IMR-90 (cell line): ENCODE results near the gene ZBED1. TPM values are rescaled to one million over a fixed set of nuclear protein-coding genes. Genes with fewer than 3 reads are reported as not detected.

Source experiments
- ATAC-seq: fragments of 200-7000 bp; cut with Tn5 transposase; 2 replicates; pipeline ENCODE4 v1.9.1; 2020; ENCODE audit warnings: low read depth, mild to moderate bottlenecking, moderate library complexity
- BruUV-seq: library from RNA; stranded (reverse); fragments of 400-500 nt; replicated peaks from 2 replicates; lab custom pipeline; 2021; lab: Mats Ljungman, UMichigan
- CTCF ChIA-PET: fragments of 300-600 bp; formaldehyde crosslinking; extraction: SDS; loops from one replicate; lab custom pipeline; 2021; ENCODE audit warnings: antibody characterized with exemption; lab: Yijun Ruan, JAX
- POLR2A ChIA-PET: fragments of 300-600 bp; sonication (Branson Sonifier 250); formaldehyde crosslinking; loops from one replicate; lab custom pipeline; 2022; ENCODE audit warnings: antibody characterized with exemption; ENCODE audit not compliant: unreplicated experiment; lab: Charles Lee
- DNase-seq: peaks from one replicate; pipeline ENCODE4 v3.0.0; 2013
- H2AFZ ChIP-seq: replicated peaks from 2 replicates; pipeline ENCODE3; 2013; ENCODE audit warnings: low read length, mild to moderate bottlenecking; ENCODE audit not compliant: poor library complexity
- H2AK5ac ChIP-seq: 2 replicates; pipeline ENCODE4 v1.6.1; 2013; ENCODE audit warnings: low read depth, low read length, inconsistent platforms
- H2AK9ac ChIP-seq: replicated peaks from 2 replicates; pipeline ENCODE3; 2013; ENCODE audit warnings: mild to moderate bottlenecking, low read depth, low read length, moderate library complexity; ENCODE audit not compliant: poor library complexity
- H2BK120ac ChIP-seq: 2 replicates; pipeline ENCODE4 v1.6.1; 2013; ENCODE audit warnings: low read depth, low read length, inconsistent platforms
- H2BK15ac ChIP-seq: 3 replicates; pipeline ENCODE4 v1.6.1; 2013; ENCODE audit warnings: low read depth, low read length, inconsistent platforms
- H2BK20ac ChIP-seq: 2 replicates; pipeline ENCODE4 v1.6.1; 2013; ENCODE audit warnings: low read depth, mild to moderate bottlenecking, inconsistent platforms, low read length, moderate library complexity
- H2BK5ac ChIP-seq: 2 replicates; pipeline ENCODE4 v1.6.1; 2013; ENCODE audit warnings: mild to moderate bottlenecking, low read depth, low read length, inconsistent platforms; ENCODE audit not compliant: poor library complexity, severe bottlenecking
- H3K14ac ChIP-seq: replicated peaks from 2 replicates; pipeline ENCODE4 v1.6.1; 2013; ENCODE audit warnings: low read depth, low read length, inconsistent platforms
- H3K18ac ChIP-seq: 2 replicates; pipeline ENCODE4 v1.6.1; 2013; ENCODE audit warnings: low read depth, low read length, control low read depth
- H3K23ac ChIP-seq: 2 replicates; pipeline ENCODE4 v1.6.1; 2013; ENCODE audit warnings: low read depth, low read length, inconsistent platforms
- H3K27ac ChIP-seq: 2 replicates; pipeline ENCODE4 v1.5.1; 2013; ENCODE audit warnings: mild to moderate bottlenecking, control low read depth, low read length; ENCODE audit not compliant: insufficient read depth
- H3K27me3 ChIP-seq: 2 replicates; pipeline ENCODE4 v1.6.1; 2013; ENCODE audit warnings: low read length; ENCODE audit not compliant: control insufficient read depth, insufficient read depth
- H3K36me3 ChIP-seq: 2 replicates; pipeline ENCODE4 v1.6.1; 2013; ENCODE audit warnings: low read length, mixed read lengths; ENCODE audit not compliant: control insufficient read depth, insufficient read depth
- H3K4ac ChIP-seq: 2 replicates; pipeline ENCODE4 v1.6.1; 2013; ENCODE audit warnings: low read depth, low read length, inconsistent platforms
- H3K4me1 ChIP-seq: 2 replicates; pipeline ENCODE4 v1.6.1; 2013; ENCODE audit warnings: low read length, mixed read lengths; ENCODE audit not compliant: control insufficient read depth, insufficient read depth
- H3K4me2 ChIP-seq: 2 replicates; pipeline ENCODE4 v1.6.1; 2013; ENCODE audit warnings: low read depth, mild to moderate bottlenecking, control low read depth, low read length, moderate library complexity
- H3K4me3 ChIP-seq: 2 replicates; pipeline ENCODE4 v1.5.1; 2013; ENCODE audit warnings: low read depth, mild to moderate bottlenecking, control low read depth, low read length, moderate library complexity; ENCODE audit not compliant: insufficient read depth
- H3K56ac ChIP-seq: 2 replicates; pipeline ENCODE4 v1.6.1; 2013; ENCODE audit warnings: low read length, inconsistent platforms; ENCODE audit not compliant: insufficient read depth; ENCODE audit errors: extremely low read depth
- H3K79me1 ChIP-seq, 2 experiments: 2 replicates each; pipeline ENCODE4 v1.6.1; 2013; ENCODE audit warnings: low read length in 2 of 2, inconsistent platforms in 1 of 2, low read depth in 1 of 2
- H3K9ac ChIP-seq: 2 replicates; pipeline ENCODE4 v1.6.1; 2013; ENCODE audit warnings: low read depth, low read length, control low read depth
- H3K9me1 ChIP-seq: 2 replicates; pipeline ENCODE4 v1.6.1; 2013; ENCODE audit warnings: low read length, inconsistent platforms; ENCODE audit not compliant: insufficient read depth
- H3K9me3 ChIP-seq: 2 replicates; pipeline ENCODE4 v1.6.1; 2013; ENCODE audit warnings: low read length; ENCODE audit not compliant: control insufficient read depth, insufficient read depth
- H4K20me1 ChIP-seq: 2 replicates; pipeline ENCODE4 v1.6.1; 2013; ENCODE audit warnings: low read length, inconsistent platforms; ENCODE audit not compliant: insufficient read depth
- H4K5ac ChIP-seq: 2 replicates; pipeline ENCODE4 v1.6.1; 2013; ENCODE audit warnings: mild to moderate bottlenecking, low read depth, low read length, control low read depth
- H4K8ac ChIP-seq, 2 experiments: 2 replicates each; pipeline ENCODE4 v1.6.1; 2013; ENCODE audit warnings: low read depth in 2 of 2, low read length in 2 of 2, control low read depth in 1 of 2, inconsistent platforms in 1 of 2
- H4K91ac ChIP-seq: 2 replicates; pipeline ENCODE4 v1.6.1; 2013; ENCODE audit warnings: low read depth, low read length, inconsistent platforms; ENCODE audit not compliant: insufficient read depth
- BHLHE40 ChIP-seq: fragments of 150-350 bp; IDR thresholded peaks from 2 replicates; pipeline ENCODE4 v1.6.1; 2016; ENCODE audit warnings: mild to moderate bottlenecking, low read depth, low read length
- CEBPB ChIP-seq: IDR thresholded peaks from 2 replicates; pipeline ENCODE4 v1.6.1; 2012; ENCODE audit warnings: low read depth, low read length, improper control_type of control experiment
- CHD1 ChIP-seq: IDR thresholded peaks from 2 replicates; pipeline ENCODE4 v1.6.1; 2012; ENCODE audit warnings: low read depth, low read length, improper control_type of control experiment
- FOS ChIP-seq: fragments of 150-350 bp; IDR thresholded peaks from 2 replicates; pipeline ENCODE4 v1.6.1; 2016; ENCODE audit warnings: low read depth, low read length
- MAFK ChIP-seq: IDR thresholded peaks from 2 replicates; pipeline ENCODE4 v1.6.1; 2012; ENCODE audit warnings: low read depth, low read length, improper control_type of control experiment
- MAZ ChIP-seq: IDR thresholded peaks from 2 replicates; pipeline ENCODE4 v1.6.1; 2012; ENCODE audit warnings: low read depth, mild to moderate bottlenecking, low read length, improper control_type of control experiment, moderate library complexity, borderline replicate concordance
- MXI1 ChIP-seq: IDR thresholded peaks from 2 replicates; pipeline ENCODE4 v1.6.1; 2012; ENCODE audit warnings: low read depth, mild to moderate bottlenecking, low read length, moderate library complexity, borderline replicate concordance
- NFE2L2 ChIP-seq: fragments of 150-350 bp; IDR thresholded peaks from 2 replicates; pipeline ENCODE4 v1.6.1; 2016; ENCODE audit warnings: low read depth, mild to moderate bottlenecking, low read length
- POLR2A ChIP-seq: IDR thresholded peaks from 2 replicates; pipeline ENCODE4 v1.6.1; 2012; ENCODE audit warnings: mild to moderate bottlenecking, low read depth, low read length
- RAD21 ChIP-seq: IDR thresholded peaks from 2 replicates; pipeline ENCODE4 v1.6.1; 2012; ENCODE audit warnings: low read length, improper control_type of control experiment
- RCOR1 ChIP-seq: IDR thresholded peaks from 2 replicates; pipeline ENCODE4 v1.6.1; 2012; ENCODE audit warnings: mild to moderate bottlenecking, low read length, improper control_type of control experiment; ENCODE audit not compliant: insufficient replicate concordance
- RFX5 ChIP-seq: IDR thresholded peaks from 2 replicates; pipeline ENCODE4 v1.8.0; 2012; ENCODE audit warnings: low read depth, mild to moderate bottlenecking, low read length, moderate library complexity
- SMC3 ChIP-seq: fragments of 150-350 bp; IDR thresholded peaks from 2 replicates; pipeline ENCODE4 v1.6.1; 2016; ENCODE audit warnings: low read depth, mild to moderate bottlenecking, antibody characterized with exemption, low read length, moderate library complexity
- WGBS, 2 experiments: methylation state at CpG; one replicate each; pipeline versions ENCODE4 v1.1.5 to v1.1.7; 2013; ENCODE audit warnings: missing lambda C conversion rate in 2 of 2; ENCODE audit not compliant: insufficient read length in 1 of 2; ENCODE audit errors: extremely low coverage in 2 of 2; 5-methylcytosine and 5-hydroxymethylcytosine counted together
- dilution Hi-C: fragments of 300-500 bp; cut with HindIII; formaldehyde crosslinking; loops from one replicate; pipeline ENCODE4 v1.14.3; 2018; ENCODE audit warnings: low sequenced_read_pairs; ENCODE audit not compliant: unreplicated experiment
- in situ Hi-C: fragments of 300-500 bp; cut with MboI; formaldehyde crosslinking; loops from 3 replicates; pipeline ENCODE4 v1.14.3; 2019; ENCODE audit warnings: low sequenced_read_pairs, inconsistent platforms, mixed read lengths
- intact Hi-C: fragments of 100-400 bp; cut with micrococcal nuclease; formaldehyde crosslinking; loops from 2 replicates; pipeline ENCODE4 v1.10.0; 2022
- polyA plus RNA-seq, 3 experiments: library from polyadenylated mRNA; depleted of rRNA; stranded (reverse); fragments of >200 nt; gene quantifications; 2 replicates each; pipeline ENCODE4 v1.2.3, GENCODE V29; 2012; ENCODE audit warnings: low replicate concordance in 1 of 3
- total RNA-seq: library from RNA; depleted of rRNA; stranded (reverse); fragments of >200 nt; gene quantifications from 2 replicates; pipeline ENCODE4 v1.2.3, GENCODE V29; 2012
- TF ChIP-seq, protein P1 (sequence below): conservative IDR thresholded peaks from 2 replicates; pipeline ENCODE4 v1.5.1; 2012; ENCODE audit warnings: mild to moderate bottlenecking, low read depth, low read length, improper control_type of control experiment
- TF ChIP-seq, protein P2 (sequence below): fragments of 150-350 bp; IDR thresholded peaks from 2 replicates; pipeline ENCODE4 v1.6.1; 2016; ENCODE audit warnings: low read depth, mild to moderate bottlenecking, low read length, moderate library complexity, borderline replicate concordance
- TF ChIP-seq, protein P3 (sequence below): fragments of 150-350 bp; IDR thresholded peaks from 2 replicates; pipeline ENCODE4 v1.6.1; 2017; ENCODE audit warnings: mild to moderate bottlenecking, antibody characterized with exemption, low read length, low read depth

The ZBED1 gene
- total and polyA plus RNA-seq, 2 of the 4 experiments (the other 2 are of a cell fraction): 13.1 to 21.5 TPM

DNA sequence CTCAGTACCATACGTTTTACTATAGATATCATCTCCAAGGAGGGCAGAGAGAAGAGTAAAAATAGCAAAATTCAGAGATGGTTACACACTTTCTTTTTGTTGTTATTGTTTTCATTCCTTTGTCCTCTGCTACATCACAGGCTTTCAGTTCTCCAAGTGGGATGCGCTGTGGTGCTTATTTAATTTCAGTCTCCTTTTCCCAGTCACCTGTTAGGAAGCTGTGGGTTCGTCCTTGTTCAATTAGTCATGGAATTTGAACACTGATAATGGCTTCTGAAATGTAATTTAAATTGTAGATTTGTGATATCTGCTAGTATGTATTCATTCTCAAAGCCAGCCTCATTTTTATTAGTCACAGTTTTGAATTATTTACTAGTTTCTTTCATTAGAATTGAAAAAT, 38.8 kb upstream of the ZBED1 start:
- DNase-seq (no peak), ATAC-seq (no peak)
- H3K4me1 ChIP-seq: no peaks in the 10 kb centered on the region
- POLR2A ChIA-PET: no interaction called here
- H3K56ac ChIP-seq: no peak overlapping the region
- H3K14ac ChIP-seq: no peak overlapping the region
- H3K4me2 ChIP-seq: no peak overlapping the region
- H3K9me3 ChIP-seq: no peaks in the 10 kb centered on the region
- no CpG with 5 or more reads among the region's 3 CpGs for WGBS, 2 experiments
- H3K79me1 ChIP-seq: no peaks in the 10 kb centered on the region
- no peak overlapping the region for H3K9ac ChIP-seq
- no peak overlapping the region for H3K4ac ChIP-seq
- H3K18ac ChIP-seq: no peak overlapping the region
- H3K36me3 ChIP-seq: no peaks in the 10 kb centered on the region
- H2BK15ac ChIP-seq: no peak overlapping the region
- no peak for TF ChIP-seq BHLHE40
- no peak for TF ChIP-seq MAFK
- TF ChIP-seq, protein P1, sequence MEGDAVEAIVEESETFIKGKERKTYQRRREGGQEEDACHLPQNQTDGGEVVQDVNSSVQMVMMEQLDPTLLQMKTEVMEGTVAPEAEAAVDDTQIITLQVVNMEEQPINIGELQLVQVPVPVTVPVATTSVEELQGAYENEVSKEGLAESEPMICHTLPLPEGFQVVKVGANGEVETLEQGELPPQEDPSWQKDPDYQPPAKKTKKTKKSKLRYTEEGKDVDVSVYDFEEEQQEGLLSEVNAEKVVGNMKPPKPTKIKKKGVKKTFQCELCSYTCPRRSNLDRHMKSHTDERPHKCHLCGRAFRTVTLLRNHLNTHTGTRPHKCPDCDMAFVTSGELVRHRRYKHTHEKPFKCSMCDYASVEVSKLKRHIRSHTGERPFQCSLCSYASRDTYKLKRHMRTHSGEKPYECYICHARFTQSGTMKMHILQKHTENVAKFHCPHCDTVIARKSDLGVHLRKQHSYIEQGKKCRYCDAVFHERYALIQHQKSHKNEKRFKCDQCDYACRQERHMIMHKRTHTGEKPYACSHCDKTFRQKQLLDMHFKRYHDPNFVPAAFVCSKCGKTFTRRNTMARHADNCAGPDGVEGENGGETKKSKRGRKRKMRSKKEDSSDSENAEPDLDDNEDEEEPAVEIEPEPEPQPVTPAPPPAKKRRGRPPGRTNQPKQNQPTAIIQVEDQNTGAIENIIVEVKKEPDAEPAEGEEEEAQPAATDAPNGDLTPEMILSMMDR: no peak
- no peak for TF ChIP-seq MAZ
- TF ChIP-seq, protein P2, sequence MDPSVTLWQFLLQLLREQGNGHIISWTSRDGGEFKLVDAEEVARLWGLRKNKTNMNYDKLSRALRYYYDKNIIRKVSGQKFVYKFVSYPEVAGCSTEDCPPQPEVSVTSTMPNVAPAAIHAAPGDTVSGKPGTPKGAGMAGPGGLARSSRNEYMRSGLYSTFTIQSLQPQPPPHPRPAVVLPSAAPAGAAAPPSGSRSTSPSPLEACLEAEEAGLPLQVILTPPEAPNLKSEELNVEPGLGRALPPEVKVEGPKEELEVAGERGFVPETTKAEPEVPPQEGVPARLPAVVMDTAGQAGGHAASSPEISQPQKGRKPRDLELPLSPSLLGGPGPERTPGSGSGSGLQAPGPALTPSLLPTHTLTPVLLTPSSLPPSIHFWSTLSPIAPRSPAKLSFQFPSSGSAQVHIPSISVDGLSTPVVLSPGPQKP: no peak
- TF ChIP-seq NFE2L2: no peak
- TF ChIP-seq RAD21: no peak
- no peak for TF ChIP-seq RFX5
- no peak for TF ChIP-seq CEBPB
- no peak for TF ChIP-seq POLR2A
- TF ChIP-seq FOS: no peak
- TF ChIP-seq RCOR1: no peak
- TF ChIP-seq SMC3: no peak
- no peak for TF ChIP-seq CHD1
- TF ChIP-seq, protein P3, sequence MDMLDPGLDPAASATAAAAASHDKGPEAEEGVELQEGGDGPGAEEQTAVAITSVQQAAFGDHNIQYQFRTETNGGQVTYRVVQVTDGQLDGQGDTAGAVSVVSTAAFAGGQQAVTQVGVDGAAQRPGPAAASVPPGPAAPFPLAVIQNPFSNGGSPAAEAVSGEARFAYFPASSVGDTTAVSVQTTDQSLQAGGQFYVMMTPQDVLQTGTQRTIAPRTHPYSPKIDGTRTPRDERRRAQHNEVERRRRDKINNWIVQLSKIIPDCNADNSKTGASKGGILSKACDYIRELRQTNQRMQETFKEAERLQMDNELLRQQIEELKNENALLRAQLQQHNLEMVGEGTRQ: no peak
- no peak for TF ChIP-seq MXI1
- no peak overlapping the region for H2AK9ac ChIP-seq
- CTCF ChIA-PET: no interaction called here
- dilution Hi-C loops (no loop called here), intact Hi-C loops (no loop called here), in situ Hi-C loops (no loop called here)
- H3K4me3 ChIP-seq: no peak overlapping the region
- no peak overlapping the region for H4K8ac ChIP-seq
- no peak overlapping the region for H2BK5ac ChIP-seq
- H3K27ac ChIP-seq: no peak overlapping the region
- no peak overlapping the region for H4K5ac ChIP-seq
- no peak overlapping the region for H2BK20ac ChIP-seq
- BruUV-seq: no TSS peak
- peaks cover 5% of the 10 kb centered on the region; the same call in 1 of the 2 replicates for H3K27me3 ChIP-seq
- no peaks in the 10 kb centered on the region for H4K20me1 ChIP-seq
- H2AK5ac ChIP-seq: no peak overlapping the region
- no peaks in the 10 kb centered on the region for H3K9me1 ChIP-seq
- H4K91ac ChIP-seq: no peak overlapping the region
- H2AFZ ChIP-seq: no peak overlapping the region
- no peak overlapping the region for H2BK120ac ChIP-seq
- no peak overlapping the region for H3K23ac ChIP-seq
